ENCODE measurements around the gene ACTL7B. TPM values are rescaled to one million over a fixed set of nuclear protein-coding genes. Genes with fewer than 3 reads are reported as not detected.

ACTL7B gene
- total RNA-seq, 1 donor from 2014 or later, result not detected

GRCh38 chr9:108835831-108836230 lies 20.0 kb downstream of the ACTL7B start:
- no peaks in the 10 kb centered on the region for H3K4me1 Mint-ChIP-seq
- H3K9me3 Mint-ChIP-seq, result peaks cover 5% of the 10 kb centered on the region
- no peak for TF ChIP-seq CTCF (conservative IDR thresholded peaks at IDR 0.05)
- DNase-seq (ENCODE audit: low read depth, low spot score), result no peak
- no peaks in the 10 kb centered on the region for H3K36me3 Mint-ChIP-seq (ENCODE audit: low read depth)
- no peak overlapping the region for H3K4me3 Mint-ChIP-seq
- no peak overlapping the region for H3K27ac Mint-ChIP-seq (ENCODE audit: unreplicated experiment)
- H3K27me3 Mint-ChIP-seq (ENCODE audit: low read depth), result no peaks in the 10 kb centered on the region

GRCh38 chr9:108834959-108835665 lies 20.7 kb downstream of the ACTL7B start:
- Mint-ChIP-seq H3K27ac (ENCODE audit: unreplicated experiment) (no peak overlapping the region), H3K9me3 (peaks cover 5% of the 10 kb centered on the region), H3K27me3 (ENCODE audit: low read depth) (no peaks in the 10 kb centered on the region), H3K36me3 (ENCODE audit: low read depth) (no peaks in the 10 kb centered on the region), H3K4me1 (no peaks in the 10 kb centered on the region), H3K4me3 (no peak overlapping the region)
- DNase-seq (ENCODE audit: low read depth, low spot score), result no peak
- no peak for TF ChIP-seq CTCF (conservative IDR thresholded peaks at IDR 0.05)

- peaks cover 5% of the 10 kb centered on the region for H3K9me3 Mint-ChIP-seq
- H3K27me3 Mint-ChIP-seq (ENCODE audit: low read depth), result peaks cover 7% of the 10 kb centered on the region
- no peaks in the 10 kb centered on the region for H3K4me1 Mint-ChIP-seq
- TF ChIP-seq CTCF (conservative IDR thresholded peaks at IDR 0.05), result no peak
- DNase-seq (ENCODE audit: low read depth, low spot score), result no peak
- H3K4me3 Mint-ChIP-seq, result no peak overlapping the region
- no peak overlapping the region for H3K27ac Mint-ChIP-seq (ENCODE audit: unreplicated experiment)
- no peaks in the 10 kb centered on the region for H3K36me3 Mint-ChIP-seq (ENCODE audit: low read depth)
Observed at GRCh38 chr9:108832179-108832500, 23.6 kb downstream of the ACTL7B start.

DNA sequence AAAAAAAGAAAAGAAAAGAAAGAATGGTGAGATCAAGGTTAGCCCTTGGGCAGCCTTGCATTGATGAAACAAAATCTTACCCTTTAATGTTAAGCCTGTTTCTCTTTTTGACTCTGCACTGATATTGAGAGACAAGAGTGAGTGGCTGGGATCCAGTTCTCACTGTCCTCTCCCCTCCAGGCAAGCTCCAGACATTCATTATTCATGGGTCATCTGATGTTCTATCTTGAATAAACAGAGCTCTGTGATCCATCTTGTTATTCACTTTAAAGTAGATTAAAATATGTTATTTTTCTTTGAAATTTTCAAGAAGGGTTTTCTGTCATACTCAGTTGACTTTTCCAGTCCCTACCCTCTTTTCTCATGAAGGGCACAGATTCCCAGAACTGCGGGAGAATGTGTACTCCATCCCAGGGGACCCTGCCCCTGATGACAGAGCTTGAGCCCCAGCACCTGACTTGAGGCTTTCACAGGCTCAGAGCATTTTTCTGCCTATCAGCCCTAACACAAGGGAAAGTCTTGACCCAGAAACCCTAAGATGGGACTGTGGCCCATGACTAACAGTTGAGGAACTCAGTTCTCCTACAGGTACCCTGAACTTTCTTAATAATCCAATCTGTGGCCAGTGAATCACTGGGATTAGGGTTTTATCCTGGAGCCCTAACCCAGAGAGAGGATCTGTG lies 24.1 kb downstream of the ACTL7B start:
- no peaks in the 10 kb centered on the region for H3K4me1 Mint-ChIP-seq
- no peak for TF ChIP-seq CTCF (conservative IDR thresholded peaks at IDR 0.05)
- no peak overlapping the region for H3K4me3 Mint-ChIP-seq
- peaks cover 5% of the 10 kb centered on the region for H3K9me3 Mint-ChIP-seq
- H3K27me3 Mint-ChIP-seq (ENCODE audit: low read depth), result peaks cover 7% of the 10 kb centered on the region
- H3K27ac Mint-ChIP-seq (ENCODE audit: unreplicated experiment), result no peak overlapping the region
- no peaks in the 10 kb centered on the region for H3K36me3 Mint-ChIP-seq (ENCODE audit: low read depth)
- no peak for DNase-seq (ENCODE audit: low read depth, low spot score)

DNA sequence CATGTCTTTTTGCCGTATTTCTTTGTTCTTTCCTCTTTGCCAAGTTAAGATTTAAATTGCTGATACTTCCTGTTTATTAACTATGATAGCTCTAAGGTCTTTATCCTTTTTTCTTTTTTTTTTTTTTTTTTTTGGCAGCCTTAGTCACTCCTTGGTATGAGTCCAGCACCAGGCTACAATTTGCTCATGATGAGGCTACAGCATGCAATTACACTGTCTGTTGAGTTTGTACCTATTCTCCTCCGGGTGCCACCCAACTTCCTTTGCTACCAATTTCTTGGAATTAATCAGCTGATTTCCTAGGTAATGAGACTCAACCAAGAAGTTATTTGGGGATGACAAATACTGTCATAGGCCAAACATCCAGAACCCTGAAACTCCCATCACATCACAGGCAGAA lies 25.5 kb downstream of the ACTL7B start:
- Mint-ChIP-seq H3K27ac (ENCODE audit: unreplicated experiment) (no peak overlapping the region), H3K9me3 (peaks cover 5% of the 10 kb centered on the region), H3K27me3 (ENCODE audit: low read depth) (peaks cover 7% of the 10 kb centered on the region), H3K4me1 (no peaks in the 10 kb centered on the region), H3K36me3 (ENCODE audit: low read depth) (no peaks in the 10 kb centered on the region), H3K4me3 (no peak overlapping the region)
- TF ChIP-seq CTCF (conservative IDR thresholded peaks at IDR 0.05), result no peak
- no peak for DNase-seq (ENCODE audit: low read depth, low spot score)

Data from neural crest cell (in vitro differentiated cells).